MM.1S (cell line): ENCODE measurements around the gene AOC1.

Experiments
- EZH2 ChIP-seq: fragments of 300-600 bp; sonication (generic); optimal IDR thresholded peaks from 2 replicates; pipeline ENCODE3; 2017; ENCODE audit warnings: low read depth, mild to moderate bottlenecking, antibody characterized with exemption, low read length, mixed read lengths
- TF ChIP-seq, protein P1 (sequence below): fragments of 300-600 bp; sonication (generic); IDR thresholded peaks from 2 replicates; pipeline ENCODE4 v1.5.1; 2016; ENCODE audit warnings: antibody characterized with exemption, low read length, mixed read lengths

DNA sequence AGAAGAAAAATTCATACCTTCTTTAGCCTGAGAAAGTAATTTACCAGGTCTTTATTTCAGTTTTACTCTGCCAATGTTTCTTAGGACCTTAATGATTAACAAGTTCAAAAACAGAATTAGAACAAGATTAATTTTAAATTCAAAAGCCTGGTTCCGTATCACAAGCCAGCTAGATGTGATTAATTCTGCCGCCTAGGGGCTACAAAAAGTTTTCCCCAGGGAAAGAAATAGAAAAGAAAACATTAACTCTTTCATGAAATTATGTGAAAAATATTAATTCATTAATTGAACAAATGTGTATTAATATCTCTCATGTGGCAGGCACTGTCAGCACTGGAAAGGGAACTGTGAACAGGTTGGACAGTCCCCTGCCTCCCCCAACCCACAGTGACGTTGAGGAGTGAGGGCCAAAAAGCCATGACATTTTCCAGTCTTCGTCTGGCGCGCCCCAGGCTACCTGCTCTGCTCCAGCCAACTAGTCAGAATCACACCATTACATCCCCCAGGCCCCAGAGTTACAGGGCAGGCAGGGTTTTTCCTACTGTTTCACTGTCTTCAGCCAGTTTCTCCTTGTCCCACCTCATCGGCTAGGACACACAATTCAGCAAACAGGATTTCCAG is 31.6 kb upstream of the AOC1 start:
- TF ChIP-seq, protein P1, sequence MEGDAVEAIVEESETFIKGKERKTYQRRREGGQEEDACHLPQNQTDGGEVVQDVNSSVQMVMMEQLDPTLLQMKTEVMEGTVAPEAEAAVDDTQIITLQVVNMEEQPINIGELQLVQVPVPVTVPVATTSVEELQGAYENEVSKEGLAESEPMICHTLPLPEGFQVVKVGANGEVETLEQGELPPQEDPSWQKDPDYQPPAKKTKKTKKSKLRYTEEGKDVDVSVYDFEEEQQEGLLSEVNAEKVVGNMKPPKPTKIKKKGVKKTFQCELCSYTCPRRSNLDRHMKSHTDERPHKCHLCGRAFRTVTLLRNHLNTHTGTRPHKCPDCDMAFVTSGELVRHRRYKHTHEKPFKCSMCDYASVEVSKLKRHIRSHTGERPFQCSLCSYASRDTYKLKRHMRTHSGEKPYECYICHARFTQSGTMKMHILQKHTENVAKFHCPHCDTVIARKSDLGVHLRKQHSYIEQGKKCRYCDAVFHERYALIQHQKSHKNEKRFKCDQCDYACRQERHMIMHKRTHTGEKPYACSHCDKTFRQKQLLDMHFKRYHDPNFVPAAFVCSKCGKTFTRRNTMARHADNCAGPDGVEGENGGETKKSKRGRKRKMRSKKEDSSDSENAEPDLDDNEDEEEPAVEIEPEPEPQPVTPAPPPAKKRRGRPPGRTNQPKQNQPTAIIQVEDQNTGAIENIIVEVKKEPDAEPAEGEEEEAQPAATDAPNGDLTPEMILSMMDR = no peak
- no peak for TF ChIP-seq EZH2
